ENCODE measurements around the gene CDH2.

Gene CDH2

GRCh38 chr18:28150925-28151324 is 26.0 kb downstream of the CDH2 start:
- Histone ChIP-seq H3K27me3 (no peaks in the 10 kb centered on the region), H3K27ac (no peak overlapping the region), H3K4me1 (ENCODE audit: control insufficient read depth in 1 of 2, insufficient read depth in 1 of 2, low read depth in 1 of 2, low read length in 1 of 2) (peaks cover 0 to 13% of the 10 kb centered on the region in 2 experiments), H3K36me3 (no peaks in the 10 kb centered on the region), H3K9me3 (no peaks in the 10 kb centered on the region), H3K4me3 (ENCODE audit: low read depth in 1 of 2, low read length in 1 of 2) (no peak overlapping the region)
- TF ChIP-seq, protein P1, sequence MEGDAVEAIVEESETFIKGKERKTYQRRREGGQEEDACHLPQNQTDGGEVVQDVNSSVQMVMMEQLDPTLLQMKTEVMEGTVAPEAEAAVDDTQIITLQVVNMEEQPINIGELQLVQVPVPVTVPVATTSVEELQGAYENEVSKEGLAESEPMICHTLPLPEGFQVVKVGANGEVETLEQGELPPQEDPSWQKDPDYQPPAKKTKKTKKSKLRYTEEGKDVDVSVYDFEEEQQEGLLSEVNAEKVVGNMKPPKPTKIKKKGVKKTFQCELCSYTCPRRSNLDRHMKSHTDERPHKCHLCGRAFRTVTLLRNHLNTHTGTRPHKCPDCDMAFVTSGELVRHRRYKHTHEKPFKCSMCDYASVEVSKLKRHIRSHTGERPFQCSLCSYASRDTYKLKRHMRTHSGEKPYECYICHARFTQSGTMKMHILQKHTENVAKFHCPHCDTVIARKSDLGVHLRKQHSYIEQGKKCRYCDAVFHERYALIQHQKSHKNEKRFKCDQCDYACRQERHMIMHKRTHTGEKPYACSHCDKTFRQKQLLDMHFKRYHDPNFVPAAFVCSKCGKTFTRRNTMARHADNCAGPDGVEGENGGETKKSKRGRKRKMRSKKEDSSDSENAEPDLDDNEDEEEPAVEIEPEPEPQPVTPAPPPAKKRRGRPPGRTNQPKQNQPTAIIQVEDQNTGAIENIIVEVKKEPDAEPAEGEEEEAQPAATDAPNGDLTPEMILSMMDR (IDR thresholded peaks at IDR 0.05), result no peak

DNA sequence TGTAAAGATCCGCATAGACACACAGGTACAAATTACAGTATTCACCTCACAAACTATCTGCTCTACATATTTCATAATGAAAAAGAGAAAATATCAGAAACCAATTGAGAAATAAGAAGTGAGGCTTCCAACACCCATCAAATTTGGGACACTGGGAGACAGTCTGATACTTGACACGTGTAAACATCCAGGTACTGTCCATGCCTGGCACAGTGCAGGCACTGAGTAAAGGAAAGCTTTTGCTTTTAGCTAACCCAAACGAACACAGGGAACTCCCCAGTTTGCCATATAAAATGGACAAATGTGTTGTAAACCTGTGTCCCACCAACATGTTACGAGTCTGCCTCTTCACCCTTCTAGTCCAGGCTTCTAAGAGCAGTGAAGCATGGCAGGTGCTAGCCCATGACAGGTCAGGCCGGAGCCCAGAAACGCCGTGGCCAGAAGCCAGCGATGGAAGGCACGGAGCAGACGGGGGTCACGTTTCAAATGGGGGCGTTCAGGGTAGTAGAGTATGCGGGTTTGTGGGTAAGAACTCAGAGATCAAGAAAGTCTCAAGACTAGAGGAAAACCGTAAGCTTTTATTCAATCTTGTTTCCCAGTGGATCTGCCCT is 27.0 kb downstream of the CDH2 start:
- TF ChIP-seq, protein P1 (IDR thresholded peaks at IDR 0.05), result no peak
- Histone ChIP-seq H3K27me3 (no peaks in the 10 kb centered on the region), H3K4me1 (ENCODE audit: control insufficient read depth in 1 of 2, insufficient read depth in 1 of 2, low read depth in 1 of 2, low read length in 1 of 2) (peaks cover 0 to 13% of the 10 kb centered on the region in 2 experiments), H3K9me3 (no peaks in the 10 kb centered on the region), H3K27ac (no peak overlapping the region), H3K4me3 (ENCODE audit: low read depth in 1 of 2, low read length in 1 of 2) (no peak overlapping the region), H3K36me3 (no peaks in the 10 kb centered on the region)

GRCh38 chr18:28147674-28148171 is 29.2 kb downstream of the CDH2 start:
- H3K27ac ChIP-seq, result peak overlapping the region; percentile 69

DNA sequence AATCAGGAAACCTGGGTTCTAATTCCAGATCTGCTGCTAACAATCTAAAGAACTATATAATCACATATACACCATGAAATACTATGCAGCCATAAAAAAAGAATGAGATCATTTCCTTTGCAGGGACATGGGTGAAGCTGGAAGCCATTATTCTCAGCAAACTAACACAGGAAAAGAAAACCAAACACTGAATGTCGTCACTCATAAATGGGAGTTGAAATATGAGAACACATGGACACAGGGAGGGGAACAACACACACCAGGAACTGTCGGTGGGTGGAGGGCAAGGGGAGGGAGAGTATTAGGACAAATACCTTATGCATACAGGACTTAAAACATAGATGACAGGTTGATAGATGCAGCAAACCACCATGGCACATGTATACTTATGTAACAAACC is 33.2 kb downstream of the CDH2 start:
- Histone ChIP-seq H3K27me3 (no peaks in the 10 kb centered on the region), H3K27ac (no peak overlapping the region), H3K9me3 (no peaks in the 10 kb centered on the region), H3K36me3 (no peaks in the 10 kb centered on the region), H3K4me1 (ENCODE audit: control insufficient read depth in 1 of 2, insufficient read depth in 1 of 2, low read depth in 1 of 2, low read length in 1 of 2) (peaks cover 0 to 11% of the 10 kb centered on the region in 2 experiments), H3K4me3 (ENCODE audit: low read depth in 1 of 2, low read length in 1 of 2) (no peak overlapping the region)
- TF ChIP-seq, protein P1 (IDR thresholded peaks at IDR 0.05), result no peak

More at GRCh38 chr18:28147674-28148171, 29.2 kb downstream of the CDH2 start:
- Histone ChIP-seq H3K36me3 (no peaks in the 10 kb centered on the region), H3K27me3 (no peaks in the 10 kb centered on the region), H3K4me3 (ENCODE audit: low read depth in 1 of 2, low read length in 1 of 2) (no peak overlapping the region), H3K4me1 (ENCODE audit: control insufficient read depth in 1 of 2, insufficient read depth in 1 of 2, low read depth in 1 of 2, low read length in 1 of 2) (peaks cover 0 to 13% of the 10 kb centered on the region in 2 experiments), H3K9me3 (no peaks in the 10 kb centered on the region)
- TF ChIP-seq, protein P1 (IDR thresholded peaks at IDR 0.05), result no peak

DNA sequence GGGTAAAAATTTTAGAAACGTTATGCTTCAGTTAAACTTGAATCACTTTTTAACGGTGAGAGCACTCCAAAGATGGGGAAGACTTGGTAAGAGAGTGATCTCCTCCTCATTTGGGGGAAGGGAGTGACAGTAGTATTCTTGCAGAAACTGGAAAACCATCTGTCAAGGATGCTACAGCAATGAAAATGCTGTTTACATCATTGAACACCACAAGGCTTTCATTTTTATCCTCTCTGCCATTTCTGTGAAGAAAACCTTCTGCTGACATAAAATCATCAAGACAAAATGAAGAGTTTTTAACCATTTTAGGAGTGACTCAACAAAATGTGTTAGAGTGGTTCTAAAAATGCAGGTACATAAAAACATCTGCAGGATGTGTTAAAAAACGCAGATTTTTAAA is 38.1 kb downstream of the CDH2 start:
- no peaks in the 10 kb centered on the region for H3K36me3 ChIP-seq
- no peaks in the 10 kb centered on the region for H3K9me3 ChIP-seq
- TF ChIP-seq, protein P1 (IDR thresholded peaks at IDR 0.05), result no peak
- H3K4me1 ChIP-seq (ENCODE audit: control insufficient read depth in 1 of 2, insufficient read depth in 1 of 2, low read depth in 1 of 2, low read length in 1 of 2), result no peaks in the 10 kb centered on the region
- no peak overlapping the region for H3K4me3 ChIP-seq (ENCODE audit: low read depth in 1 of 2, low read length in 1 of 2)
- H3K27ac ChIP-seq, result no peak overlapping the region
- H3K27me3 ChIP-seq, result no peaks in the 10 kb centered on the region

Data from neutrophil (primary cell).